Left lung (tissue), 10 donors: ENCODE results near the gene MALRD1. TPM values are rescaled to one million over a fixed set of nuclear protein-coding genes. Genes with fewer than 3 reads are reported as not detected.

Experiments
- ATAC-seq: fragments of 200-7000 bp; cut with Tn5 transposase; one replicate; pipeline ENCODE4 v1.9.1; 2020; ENCODE audit warnings: moderate library complexity
- DNase-seq, 4 donors: peaks; one replicate each; pipeline ENCODE4 v3.0.0-alpha.2; 2013 to 2020
- H3K27ac ChIP-seq, 2 donors: fragments of 200-600 bp; sonication (generic) in 1 of 2; one replicate each; pipeline versions ENCODE4 v1.5.0 to v1.8.0; 2020 to 2021
- H3K27me3 ChIP-seq, 2 donors: fragments of 200-600 bp; sonication (generic) in 1 of 2; one replicate each; pipeline versions ENCODE4 v1.5.0 to v1.8.0; 2020 to 2021
- H3K36me3 ChIP-seq, 2 donors: fragments of 200-600 bp; sonication (generic) in 1 of 2; one replicate each; pipeline versions ENCODE4 v1.5.0 to v1.8.0; 2020 to 2021
- H3K4me1 ChIP-seq, 2 donors: fragments of 200-600 bp; one replicate each; pipeline ENCODE4 v1.8.0; 2021
- H3K4me3 ChIP-seq, 2 donors: fragments of 200-600 bp; sonication (generic) in 1 of 2; one replicate each; pipeline versions ENCODE4 v1.5.0 to v1.8.0; 2020 to 2021; ENCODE audit warnings: mild to moderate bottlenecking in 1 of 2
- H3K9me3 ChIP-seq, 2 donors: fragments of 200-600 bp; sonication (generic) in 1 of 2; one replicate each; pipeline versions ENCODE4 v1.5.0 to v1.8.0; 2020 to 2021
- CTCF ChIP-seq, 2 donors: fragments of 200-600 bp; sonication (generic) in 1 of 2; IDR thresholded peaks; one replicate each; pipeline versions ENCODE4 v1.5.0 to v1.8.0; 2021; ENCODE audit warnings: antibody characterized with exemption in 2 of 2
- intact Hi-C, 2 donors: fragments of 100-400 bp; cut with DNase I; formaldehyde crosslinking; loops; one replicate each; pipeline versions ENCODE4 v1.11.2 to v1.14.2; 2022
- polyA plus RNA-seq, 6 donors: library from polyadenylated mRNA; unstranded; fragments of 120-200 nt; gene quantifications; one replicate each; pipeline ENCODE4 v1.2.1, GENCODE V29; 2013; ENCODE audit not compliant: insufficient read length in 6 of 6
- total RNA-seq, 2 donors: library from RNA; stranded (reverse); fragmentation: NEBNext Ultra II Directional; extraction: Animal tissue kit (Norgen Biotek cat#: 25700); gene quantifications; one replicate each; pipeline ENCODE4 v1.2.1, GENCODE V29; 2021
- donor health status: DM: no; HTN: yes; CAD: no.
- donor health status: DM: no; HTN: no; CAD: no.

Gene MALRD1
- total and polyA plus RNA-seq, 8 donors, result 2.6 to 12.3 (median 6.9) TPM

GRCh38 chr10:19480353-19480752 is 431.8 kb downstream of the MALRD1 start:
- H3K27ac ChIP-seq, result no peak overlapping the region
- no peaks in the 10 kb centered on the region for H3K4me1 ChIP-seq
- no peaks in the 10 kb centered on the region for H3K36me3 ChIP-seq
- H3K9me3 ChIP-seq, result no peaks in the 10 kb centered on the region
- H3K27me3 ChIP-seq, result no peaks in the 10 kb centered on the region
- TF ChIP-seq CTCF (IDR thresholded peaks at IDR 0.05), result no peak
- H3K4me3 ChIP-seq, result no peak overlapping the region
- DNase-seq, result no peak
- intact Hi-C loops, result no loop called here
- ATAC-seq, result no peak

GRCh38 chr10:19483421-19483820 is 434.8 kb downstream of the MALRD1 start:
- DNase-seq (no peak), ATAC-seq (no peak)
- no peak for TF ChIP-seq CTCF (IDR thresholded peaks at IDR 0.05)
- intact Hi-C loops, result no loop called here
- Histone ChIP-seq H3K36me3 (no peaks in the 10 kb centered on the region), H3K9me3 (no peaks in the 10 kb centered on the region), H3K4me3 (no peak overlapping the region), H3K27me3 (no peaks in the 10 kb centered on the region), H3K27ac (no peak overlapping the region), H3K4me1 (no peaks in the 10 kb centered on the region)

DNA sequence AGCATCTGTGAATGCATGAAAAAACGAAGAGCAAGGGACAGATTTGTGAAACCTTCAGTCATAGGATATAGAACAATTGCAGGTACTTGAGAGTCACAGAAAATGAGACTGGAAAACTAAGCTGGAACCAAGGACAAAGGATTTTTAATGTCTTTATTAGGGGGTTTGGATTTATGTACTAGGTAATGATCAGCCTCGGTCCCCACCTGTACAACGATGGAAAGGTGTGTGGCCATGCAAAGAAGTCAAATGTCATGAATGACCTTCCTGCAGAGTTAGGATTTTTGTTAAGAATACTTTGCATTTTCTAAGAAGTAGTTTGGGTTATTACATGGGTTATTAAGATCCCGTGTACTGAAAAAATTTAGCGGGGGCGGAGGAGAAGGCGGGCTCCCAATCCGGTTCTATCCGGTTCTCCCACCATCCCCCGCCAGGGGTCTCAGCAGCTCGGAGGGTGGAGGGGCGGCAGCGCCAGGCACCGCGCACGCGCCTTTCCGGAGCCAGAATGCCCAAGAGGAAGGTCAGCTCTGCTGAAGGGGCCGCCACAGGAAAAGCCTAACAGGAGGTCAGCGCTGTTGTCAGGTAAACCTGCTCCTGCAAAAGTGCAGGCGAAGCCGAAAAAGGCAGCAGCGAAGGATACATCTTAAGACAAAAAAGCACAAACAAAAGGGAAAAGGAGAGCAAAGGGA is 440.1 kb downstream of the MALRD1 start:
- no peaks in the 10 kb centered on the region for H3K36me3 ChIP-seq
- ATAC-seq, result peak; percentile 77
- H3K4me1 ChIP-seq, result no peaks in the 10 kb centered on the region
- peak; percentile 23 to 83 (median 59) for DNase-seq
- intact Hi-C loops, result no loop called here
- no peak for TF ChIP-seq CTCF (IDR thresholded peaks at IDR 0.05)
- peak overlapping the region in 1 of 2 donors; percentile 0 for H3K4me3 ChIP-seq
- H3K9me3 ChIP-seq, result no peaks in the 10 kb centered on the region
- H3K27me3 ChIP-seq, result no peaks in the 10 kb centered on the region
- no peak overlapping the region for H3K27ac ChIP-seq

GRCh38 chr10:19491166-19491565 is 442.6 kb downstream of the MALRD1 start:
- Histone ChIP-seq H3K27me3 (no peaks in the 10 kb centered on the region), H3K9me3 (no peaks in the 10 kb centered on the region), H3K4me1 (no peaks in the 10 kb centered on the region), H3K27ac (no peak overlapping the region), H3K4me3 (no peak overlapping the region), H3K36me3 (no peaks in the 10 kb centered on the region)
- intact Hi-C loops, result no loop called here
- no peak for ATAC-seq
- no peak for TF ChIP-seq CTCF (IDR thresholded peaks at IDR 0.05)
- DNase-seq, result no peak

GRCh38 chr10:19493917-19494316 is 445.3 kb downstream of the MALRD1 start:
- no peaks in the 10 kb centered on the region for H3K4me1 ChIP-seq
- H3K27me3 ChIP-seq, result no peaks in the 10 kb centered on the region
- ATAC-seq (no peak), DNase-seq (no peak)
- no peak for TF ChIP-seq CTCF (IDR thresholded peaks at IDR 0.05)
- no peaks in the 10 kb centered on the region for H3K9me3 ChIP-seq
- no peak overlapping the region for H3K27ac ChIP-seq
- intact Hi-C loops, result no loop called here
- no peaks in the 10 kb centered on the region for H3K36me3 ChIP-seq
- no peak overlapping the region for H3K4me3 ChIP-seq
